ENCODE results near the gene TYW3. TPM values are rescaled to one million over a fixed set of nuclear protein-coding genes. Genes with fewer than 3 reads are reported as not detected.

The TYW3 gene
- total and polyA plus RNA-seq, 2 of the 13 experiments (the other 11 are each of a cell fraction or from before 2014, with no cell fraction given): 17.6 to 45.8 TPM

DNA sequence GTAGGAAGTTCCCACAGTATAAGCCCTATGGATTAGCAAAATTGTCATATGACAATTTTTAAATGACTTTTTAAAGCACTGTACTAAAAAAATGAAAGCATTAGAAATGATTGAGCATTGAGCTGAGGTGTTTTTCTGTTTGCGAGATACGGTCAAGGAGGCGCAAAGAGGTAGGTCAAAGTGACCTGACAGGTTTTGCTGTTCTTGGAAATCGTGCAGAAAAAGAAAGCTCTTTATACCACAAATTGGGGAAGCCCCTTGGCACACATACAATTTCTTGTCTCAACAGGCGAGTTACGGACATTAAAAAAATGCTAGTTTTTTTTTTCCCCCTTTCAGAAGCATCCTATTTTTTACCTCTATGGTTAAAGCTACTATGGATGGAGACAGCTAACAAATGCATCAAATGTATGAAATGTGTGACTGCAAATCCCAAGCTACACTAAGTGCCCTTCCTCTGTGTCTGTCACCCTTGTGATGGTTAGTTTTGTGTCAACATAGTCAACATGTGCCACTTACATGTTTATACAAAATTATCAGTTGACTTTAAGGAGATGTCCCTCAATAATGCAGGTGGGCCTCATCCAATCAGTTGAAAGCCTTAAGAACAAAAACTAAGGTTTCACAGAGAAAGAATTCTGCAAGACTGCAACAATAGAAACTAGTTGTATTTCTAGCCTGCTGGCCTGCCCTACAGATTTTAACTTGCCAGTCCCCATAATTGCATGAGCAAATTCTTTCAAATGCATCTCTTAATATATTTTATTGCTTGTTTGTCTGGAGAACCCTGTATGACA, 29.4 kb upstream of the TYW3 start:
- no peaks in the 10 kb centered on the region for H3K4me1 ChIP-seq (ENCODE audit: insufficient read depth, low read length)
- ChIA-PET POLR2A (interaction anchor here (1.0 kb wide), 1 partner anchor 28 kb away, joined by 3 read pairs; no protein-coding TSS in a partner anchor), CTCF (ENCODE audit: low intra/inter-chr PET ratio, low total read pairs) (no interaction called here)
- no TSS peak for BruUV-seq (replicated peaks)
- no peak overlapping the region for H3K9ac ChIP-seq (ENCODE audit: insufficient read depth, low read depth, low read length)
- no peak overlapping the region for H3K27ac ChIP-seq (ENCODE audit: extremely low read length, insufficient read depth, low read length)
- H3K9me3 ChIP-seq (ENCODE audit: low read length): no peaks in the 10 kb centered on the region
- H3K27me3 ChIP-seq (ENCODE audit: control insufficient read depth in 1 of 2, insufficient read depth in 2 of 2, low read length in 2 of 2): no peaks in the 10 kb centered on the region; a peak in 1 of 5 replicates
- WGBS (ENCODE audit: low lambda C conversion rate): 99% methylated on average over 6 of the region's 6 CpGs
- DNase-seq (ENCODE audit: low spot score) (no peak), FAIRE-seq (no peak), ATAC-seq (no peak)
- peaks cover 8 to 49% of the 10 kb centered on the region in 2 experiments for H3K36me3 ChIP-seq (replicated peaks in 1 of 2; ENCODE audit: control insufficient read depth in 1 of 2, insufficient read depth in 2 of 2, low read length in 2 of 2)
- no peak overlapping the region for H2AFZ ChIP-seq (ENCODE audit: low read length)
- no peaks in the 10 kb centered on the region for H3K79me2 ChIP-seq (ENCODE audit: insufficient read depth, low read length)
- intact Hi-C loops (cut with micrococcal nuclease; ENCODE audit: unreplicated experiment) (no loop called here), in situ Hi-C loops (cut with HindIII; ENCODE audit: extremely low pct_ligation_motif_present, low pct_unique_long_range_greater_than_20kb) (no loop called here)
- TF ChIP-seq SCMH1 (CRISPR knock-in tag; IDR thresholded peaks at IDR 0.05; ENCODE audit: borderline replicate concordance): no peak
- no peak for TF ChIP-seq NCOA1 (CRISPR knock-in tag; IDR thresholded peaks at IDR 0.05)
- no peak for TF ChIP-seq PAX8 (CRISPR knock-in tag; IDR thresholded peaks at IDR 0.05; ENCODE audit: borderline replicate concordance)
- no peak for TF ChIP-seq ELF3 (CRISPR knock-in tag; IDR thresholded peaks at IDR 0.05)
- no peak for TF ChIP-seq ZNF589 (CRISPR knock-in tag; conservative IDR thresholded peaks at IDR 0.05)
- TF ChIP-seq KLF6 (CRISPR knock-in tag; IDR thresholded peaks at IDR 0.05): no peak
- TF ChIP-seq ASH2L (IDR thresholded peaks at IDR 0.05; ENCODE audit: insufficient read length, low read depth, low read length): no peak
- no peak for TF ChIP-seq ZNF777 (CRISPR knock-in tag; IDR thresholded peaks at IDR 0.05)
- TF ChIP-seq KMT2B (CRISPR knock-in tag; IDR thresholded peaks at IDR 0.05): no peak
- TF ChIP-seq DR1 (CRISPR knock-in tag; IDR thresholded peaks at IDR 0.05): no peak
- TF ChIP-seq, protein P1, sequence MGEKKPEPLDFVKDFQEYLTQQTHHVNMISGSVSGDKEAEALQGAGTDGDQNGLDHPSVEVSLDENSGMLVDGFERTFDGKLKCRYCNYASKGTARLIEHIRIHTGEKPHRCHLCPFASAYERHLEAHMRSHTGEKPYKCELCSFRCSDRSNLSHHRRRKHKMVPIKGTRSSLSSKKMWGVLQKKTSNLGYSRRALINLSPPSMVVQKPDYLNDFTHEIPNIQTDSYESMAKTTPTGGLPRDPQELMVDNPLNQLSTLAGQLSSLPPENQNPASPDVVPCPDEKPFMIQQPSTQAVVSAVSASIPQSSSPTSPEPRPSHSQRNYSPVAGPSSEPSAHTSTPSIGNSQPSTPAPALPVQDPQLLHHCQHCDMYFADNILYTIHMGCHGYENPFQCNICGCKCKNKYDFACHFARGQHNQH (CRISPR knock-in tag; IDR thresholded peaks at IDR 0.05): no peak
- no peak for TF ChIP-seq ARID2 (CRISPR knock-in tag; IDR thresholded peaks at IDR 0.05; ENCODE audit: borderline replicate concordance)
- TF ChIP-seq, protein P2, sequence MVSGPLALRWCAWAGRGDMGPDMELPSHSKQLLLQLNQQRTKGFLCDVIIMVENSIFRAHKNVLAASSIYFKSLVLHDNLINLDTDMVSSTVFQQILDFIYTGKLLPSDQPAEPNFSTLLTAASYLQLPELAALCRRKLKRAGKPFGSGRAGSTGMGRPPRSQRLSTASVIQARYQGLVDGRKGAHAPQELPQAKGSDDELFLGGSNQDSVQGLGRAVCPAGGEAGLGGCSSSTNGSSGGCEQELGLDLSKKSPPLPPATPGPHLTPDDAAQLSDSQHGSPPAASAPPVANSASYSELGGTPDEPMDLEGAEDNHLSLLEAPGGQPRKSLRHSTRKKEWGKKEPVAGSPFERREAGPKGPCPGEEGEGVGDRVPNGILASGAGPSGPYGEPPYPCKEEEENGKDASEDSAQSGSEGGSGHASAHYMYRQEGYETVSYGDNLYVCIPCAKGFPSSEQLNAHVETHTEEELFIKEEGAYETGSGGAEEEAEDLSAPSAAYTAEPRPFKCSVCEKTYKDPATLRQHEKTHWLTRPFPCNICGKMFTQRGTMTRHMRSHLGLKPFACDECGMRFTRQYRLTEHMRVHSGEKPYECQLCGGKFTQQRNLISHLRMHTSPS (CRISPR knock-in tag; IDR thresholded peaks at IDR 0.05; ENCODE audit: low read depth): no peak
- no peak for TF ChIP-seq ZNF781 (CRISPR knock-in tag; IDR thresholded peaks at IDR 0.05; ENCODE audit: borderline replicate concordance, not compliant biosample characterization)
- no peak for TF ChIP-seq CHD2 (IDR thresholded peaks at IDR 0.05; ENCODE audit: low read depth, low read length)
- no peak for TF ChIP-seq ZBTB7A (CRISPR knock-in tag; IDR thresholded peaks at IDR 0.05)
- no peaks in the 10 kb centered on the region for H4K20me1 ChIP-seq (ENCODE audit: insufficient read depth, low read length)
- no peak overlapping the region for H3K4me3 ChIP-seq (replicated peaks in 1 of 3; ENCODE audit: insufficient read depth in 1 of 3, low read depth in 2 of 3, low read length in 3 of 3)
- no peak overlapping the region for H3K4me2 ChIP-seq (ENCODE audit: low read depth, low read length)

Measured in HepG2 (cell line).